Heart left ventricle (tissue), 13 donors: Measurements from ENCODE around the gene WDR73.

ENCODE experiments used
- POLR2A ChIP-seq, 2 donors: fragments of 450-650 bp; IDR thresholded peaks; one replicate each; pipeline ENCODE4 v1.6.1; 2017; ENCODE audit warnings: antibody characterized with exemption in 2 of 2, mild to moderate bottlenecking in 2 of 2, moderate library complexity in 2 of 2
- TF ChIP-seq, protein P1 (sequence below), 12 donors: fragments of 200-600 bp; sonication (generic) in 4 of 12; IDR thresholded peaks; one replicate each; pipeline versions ENCODE4 v1.5.0 to v1.8.0; 2018 to 2022; ENCODE audit warnings: antibody characterized with exemption in 12 of 12, mild to moderate bottlenecking in 5 of 12
- donor health status: ischemic (EF 13 %, LVEDD 7.1; RV severe dilation, severe dysfunction).
- donor health status: DM: no; HTN: yes; CAD: no.
- donor health status: DM: no; HTN: no; CAD: no.
- donor health status: ischemic (EF 25% LVEDD 6.9; RV normal size, moderate dysfunction).
- donor health status: ischemic (EF 25% LVEDD 5.7; RV mildly dilated, moderate dysfunction).
- donor health status: ischemic (EF 35%, LVEDD 5.7; RV mildly dilated, moderate dysfunction).
- donor health status: nonischemic (EF 11% LVEDD 7.7; RV severe dilation, severe dysfunction).
- donor health status: DM: yes; HTN: yes; CAD: no.
- donor health status: PGD.
- donor health status: ischemic (EF 29% LVEDD 5.4; RV normal size, mild dysfunction).
- donor health status: nonischemic (EF 23%, LVEDD 6.1; RV moderate dilation, normal function).

DNA sequence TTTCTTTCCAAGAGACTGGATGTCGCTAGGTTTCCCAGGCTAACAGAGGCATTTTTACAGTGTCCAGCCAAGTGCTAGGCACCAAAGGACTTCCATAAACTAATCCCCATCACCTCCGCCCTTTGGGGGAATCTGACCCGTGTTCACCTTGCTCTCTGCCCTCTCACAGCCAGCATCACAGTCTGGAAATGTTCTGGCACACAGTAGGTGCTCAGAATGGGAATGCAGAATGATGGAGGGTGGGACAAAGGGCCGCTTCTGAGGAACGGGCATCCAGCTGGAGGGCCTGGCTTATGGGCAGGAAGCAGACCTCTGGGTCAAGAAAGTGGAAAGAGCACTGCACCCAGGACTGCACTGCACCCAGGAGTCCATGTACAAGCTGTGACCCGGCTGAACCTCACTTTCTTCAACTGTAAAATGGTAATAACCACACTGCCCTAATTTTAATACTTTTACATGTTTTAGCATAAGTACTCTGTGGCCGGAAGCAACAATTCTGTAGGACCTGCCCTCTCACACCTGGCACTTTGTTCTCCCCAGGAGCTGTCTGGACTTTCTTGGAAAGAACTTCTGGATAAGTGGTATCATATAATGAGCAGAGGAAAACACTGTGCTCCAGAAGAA lies 4.8 kb upstream of the WDR73 start:
- no peak for TF ChIP-seq POLR2A (IDR thresholded peaks at IDR 0.05)
- TF ChIP-seq, protein P1, sequence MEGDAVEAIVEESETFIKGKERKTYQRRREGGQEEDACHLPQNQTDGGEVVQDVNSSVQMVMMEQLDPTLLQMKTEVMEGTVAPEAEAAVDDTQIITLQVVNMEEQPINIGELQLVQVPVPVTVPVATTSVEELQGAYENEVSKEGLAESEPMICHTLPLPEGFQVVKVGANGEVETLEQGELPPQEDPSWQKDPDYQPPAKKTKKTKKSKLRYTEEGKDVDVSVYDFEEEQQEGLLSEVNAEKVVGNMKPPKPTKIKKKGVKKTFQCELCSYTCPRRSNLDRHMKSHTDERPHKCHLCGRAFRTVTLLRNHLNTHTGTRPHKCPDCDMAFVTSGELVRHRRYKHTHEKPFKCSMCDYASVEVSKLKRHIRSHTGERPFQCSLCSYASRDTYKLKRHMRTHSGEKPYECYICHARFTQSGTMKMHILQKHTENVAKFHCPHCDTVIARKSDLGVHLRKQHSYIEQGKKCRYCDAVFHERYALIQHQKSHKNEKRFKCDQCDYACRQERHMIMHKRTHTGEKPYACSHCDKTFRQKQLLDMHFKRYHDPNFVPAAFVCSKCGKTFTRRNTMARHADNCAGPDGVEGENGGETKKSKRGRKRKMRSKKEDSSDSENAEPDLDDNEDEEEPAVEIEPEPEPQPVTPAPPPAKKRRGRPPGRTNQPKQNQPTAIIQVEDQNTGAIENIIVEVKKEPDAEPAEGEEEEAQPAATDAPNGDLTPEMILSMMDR (IDR thresholded peaks at IDR 0.05), result no peak
